Nephron (organoid): ENCODE measurements around the gene YWHAG.
"Not testable (repeated sequence)": the region's sequence is repeated elsewhere in the genome, so short reads cannot be mapped to it uniquely, and the experiment has no call there.

Experiments
- H3K27ac Mint-ChIP-seq, 3 experiments: 2 replicates each; pipeline ENCODE4 v1.8.0; 2020; ENCODE audit warnings: mixed read lengths in 3 of 3, mild to moderate bottlenecking in 2 of 3, moderate library complexity in 1 of 3
- H3K27me3 Mint-ChIP-seq: 2 replicates; pipeline ENCODE4 v1.8.0; 2021; ENCODE audit warnings: low read depth, mild to moderate bottlenecking, moderate library complexity, mixed read lengths
- H3K36me3 Mint-ChIP-seq: 2 replicates; pipeline ENCODE4 v1.8.0; 2020; ENCODE audit warnings: low read depth, mixed read lengths
- H3K4me1 Mint-ChIP-seq: 2 replicates; pipeline ENCODE4 v1.8.0; 2020; ENCODE audit warnings: mixed read lengths
- H3K4me3 Mint-ChIP-seq, 3 experiments: 2 replicates each; pipeline ENCODE4 v1.8.0; 2020; ENCODE audit warnings: mild to moderate bottlenecking in 3 of 3, mixed read lengths in 3 of 3, moderate library complexity in 2 of 3
- H3K9me3 Mint-ChIP-seq: 2 replicates; pipeline ENCODE4 v1.8.0; 2020; ENCODE audit warnings: mixed read lengths
- TF ChIP-seq, protein P1 (sequence below), 3 experiments: fragments of 200-600 bp; sonication (generic); IDR thresholded peaks; one replicate each; pipeline ENCODE4 v1.5.0; 2021; ENCODE audit warnings: antibody characterized with exemption in 3 of 3; ENCODE audit not compliant: unreplicated experiment in 3 of 3

YWHAG gene

DNA sequence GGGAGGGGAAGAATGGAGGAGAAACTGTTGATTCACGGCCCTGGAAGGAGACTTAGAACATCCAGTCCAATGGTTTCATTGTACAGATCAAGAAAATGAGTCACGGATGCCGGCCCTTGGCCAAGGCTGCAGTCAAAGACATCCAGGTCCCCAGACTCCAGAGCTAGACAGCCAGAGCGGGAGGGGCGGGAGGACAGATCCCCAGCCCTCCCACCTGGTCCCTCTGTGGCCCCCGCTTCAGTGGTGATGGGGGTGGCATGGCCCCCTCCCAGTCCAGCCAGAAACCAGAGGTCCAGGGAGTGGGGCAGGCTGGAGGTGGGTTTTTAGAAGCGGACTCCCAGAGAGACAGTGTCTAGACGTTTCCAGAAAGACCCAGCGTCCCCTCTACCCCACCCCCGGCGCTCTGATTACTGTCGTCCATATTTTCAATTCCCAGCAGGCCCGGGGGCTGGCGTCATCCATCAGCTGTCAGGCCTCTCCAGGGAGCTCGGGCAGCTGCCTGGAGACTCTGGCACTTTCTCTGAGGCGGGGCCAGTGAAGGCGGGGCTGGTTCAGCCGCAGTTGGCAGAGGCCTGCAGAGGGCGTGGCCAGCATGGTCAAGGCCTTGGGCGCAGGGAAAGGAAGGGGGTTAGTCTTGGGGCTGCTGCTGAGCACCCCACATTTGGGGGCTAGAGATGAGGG, 64.3 kb downstream of the YWHAG start:
- Mint-ChIP-seq H3K36me3 (no peaks in the 10 kb centered on the region), H3K4me3 (peak overlapping the region in 2 of 3 experiments; percentile 22 to 43), H3K27ac (peak overlapping the region; percentile 46 to 90 (median 65)), H3K27me3 (peaks cover 12% of the 10 kb centered on the region), H3K9me3 (no peaks in the 10 kb centered on the region), H3K4me1 (peaks cover 37% of the 10 kb centered on the region)
- TF ChIP-seq, protein P1, sequence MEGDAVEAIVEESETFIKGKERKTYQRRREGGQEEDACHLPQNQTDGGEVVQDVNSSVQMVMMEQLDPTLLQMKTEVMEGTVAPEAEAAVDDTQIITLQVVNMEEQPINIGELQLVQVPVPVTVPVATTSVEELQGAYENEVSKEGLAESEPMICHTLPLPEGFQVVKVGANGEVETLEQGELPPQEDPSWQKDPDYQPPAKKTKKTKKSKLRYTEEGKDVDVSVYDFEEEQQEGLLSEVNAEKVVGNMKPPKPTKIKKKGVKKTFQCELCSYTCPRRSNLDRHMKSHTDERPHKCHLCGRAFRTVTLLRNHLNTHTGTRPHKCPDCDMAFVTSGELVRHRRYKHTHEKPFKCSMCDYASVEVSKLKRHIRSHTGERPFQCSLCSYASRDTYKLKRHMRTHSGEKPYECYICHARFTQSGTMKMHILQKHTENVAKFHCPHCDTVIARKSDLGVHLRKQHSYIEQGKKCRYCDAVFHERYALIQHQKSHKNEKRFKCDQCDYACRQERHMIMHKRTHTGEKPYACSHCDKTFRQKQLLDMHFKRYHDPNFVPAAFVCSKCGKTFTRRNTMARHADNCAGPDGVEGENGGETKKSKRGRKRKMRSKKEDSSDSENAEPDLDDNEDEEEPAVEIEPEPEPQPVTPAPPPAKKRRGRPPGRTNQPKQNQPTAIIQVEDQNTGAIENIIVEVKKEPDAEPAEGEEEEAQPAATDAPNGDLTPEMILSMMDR (IDR thresholded peaks at IDR 0.05; ENCODE audit: unreplicated experiment in 3 of 3) = no peak

DNA sequence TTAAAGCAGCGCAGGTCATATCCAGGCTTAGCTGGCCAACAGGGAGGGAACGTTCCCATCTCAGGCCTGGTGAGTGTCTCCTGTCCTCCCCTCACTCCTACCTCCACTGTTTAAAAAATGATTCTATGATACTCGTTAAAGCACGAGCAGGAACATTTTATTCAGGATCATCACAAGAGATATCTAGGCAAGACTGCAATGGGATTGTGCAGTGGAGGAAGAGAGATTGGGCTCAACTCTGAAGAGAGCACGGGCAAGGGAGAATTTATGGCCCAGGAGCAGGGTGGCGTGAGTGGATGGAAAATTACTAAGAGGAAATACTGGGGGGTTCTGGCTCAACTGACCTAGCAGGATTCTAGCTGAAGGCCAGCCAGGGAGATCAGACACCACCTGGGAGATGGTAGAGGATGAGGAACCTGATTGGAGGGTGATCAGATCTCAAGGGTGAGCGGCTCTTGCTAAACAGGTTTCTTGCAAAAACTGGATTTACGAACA, 65.3 kb downstream of the YWHAG start:
- peaks cover 37% of the 10 kb centered on the region for H3K4me1 Mint-ChIP-seq
- peaks cover 12% of the 10 kb centered on the region for H3K27me3 Mint-ChIP-seq
- H3K4me3 Mint-ChIP-seq = peak overlapping the region in 2 of 3 experiments; percentile 3
- peak overlapping the region; percentile 2 to 90 (median 65) for H3K27ac Mint-ChIP-seq
- no peaks in the 10 kb centered on the region for H3K36me3 Mint-ChIP-seq
- H3K9me3 Mint-ChIP-seq = no peaks in the 10 kb centered on the region
- TF ChIP-seq, protein P1 (IDR thresholded peaks at IDR 0.05; ENCODE audit: unreplicated experiment in 3 of 3) = no peak

DNA sequence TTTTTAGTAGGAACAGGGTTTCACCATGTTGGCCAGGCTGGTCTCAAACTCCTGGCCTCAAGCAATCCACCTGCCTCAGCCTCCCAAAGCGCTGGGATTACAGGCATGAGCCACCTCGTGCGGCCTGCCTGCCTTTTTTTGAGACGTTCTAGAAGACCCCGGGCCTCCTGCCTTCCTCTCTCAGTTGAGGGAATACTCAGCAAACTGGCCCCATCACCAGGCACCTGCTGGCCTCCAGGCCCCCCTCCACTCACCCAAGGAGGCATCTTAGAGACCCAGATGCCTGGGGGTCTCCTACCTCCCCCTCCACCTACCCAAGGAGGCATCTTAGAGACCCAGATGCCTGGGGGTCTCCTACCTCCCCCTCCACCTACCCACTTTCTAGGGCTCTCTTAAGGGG, 65.9 kb downstream of the YWHAG start:
- Mint-ChIP-seq H3K27me3 (peaks cover 12% of the 10 kb centered on the region), H3K4me1 (peaks cover 37% of the 10 kb centered on the region), H3K27ac (peak overlapping the region in 2 of 3 experiments; percentile 65 to 90)
- H3K4me3 Mint-ChIP-seq, H3K36me3 Mint-ChIP-seq, H3K9me3 Mint-ChIP-seq: not testable (repeated sequence)

DNA sequence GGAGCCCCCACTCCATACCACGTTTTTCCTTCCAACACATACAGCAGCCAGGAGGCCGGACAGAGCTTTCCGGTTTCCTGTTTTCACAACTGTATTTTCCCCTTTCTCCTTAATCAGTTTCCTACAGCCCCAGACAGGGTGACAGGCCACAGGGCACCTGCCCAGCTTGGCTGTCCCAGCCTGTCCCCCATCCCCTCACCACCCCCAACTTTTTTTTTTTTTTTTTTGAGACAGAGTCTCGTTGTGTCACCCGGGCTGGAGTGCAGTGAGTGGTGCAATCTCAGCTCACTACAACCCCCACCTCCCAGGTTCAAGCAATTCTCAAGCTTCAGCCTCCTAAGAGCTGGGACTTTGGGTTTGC, 66.6 kb downstream of the YWHAG start:
- Mint-ChIP-seq H3K27ac (peak overlapping the region; percentile 61 to 79 (median 76)), H3K4me1 (peaks cover 34% of the 10 kb centered on the region), H3K27me3 (peaks cover 14% of the 10 kb centered on the region), H3K36me3 (no peaks in the 10 kb centered on the region), H3K4me3 (peak overlapping the region; percentile 56 to 67 (median 62)), H3K9me3 (no peaks in the 10 kb centered on the region)
- TF ChIP-seq, protein P1 (IDR thresholded peaks at IDR 0.05; ENCODE audit: unreplicated experiment in 3 of 3) = no peak

DNA sequence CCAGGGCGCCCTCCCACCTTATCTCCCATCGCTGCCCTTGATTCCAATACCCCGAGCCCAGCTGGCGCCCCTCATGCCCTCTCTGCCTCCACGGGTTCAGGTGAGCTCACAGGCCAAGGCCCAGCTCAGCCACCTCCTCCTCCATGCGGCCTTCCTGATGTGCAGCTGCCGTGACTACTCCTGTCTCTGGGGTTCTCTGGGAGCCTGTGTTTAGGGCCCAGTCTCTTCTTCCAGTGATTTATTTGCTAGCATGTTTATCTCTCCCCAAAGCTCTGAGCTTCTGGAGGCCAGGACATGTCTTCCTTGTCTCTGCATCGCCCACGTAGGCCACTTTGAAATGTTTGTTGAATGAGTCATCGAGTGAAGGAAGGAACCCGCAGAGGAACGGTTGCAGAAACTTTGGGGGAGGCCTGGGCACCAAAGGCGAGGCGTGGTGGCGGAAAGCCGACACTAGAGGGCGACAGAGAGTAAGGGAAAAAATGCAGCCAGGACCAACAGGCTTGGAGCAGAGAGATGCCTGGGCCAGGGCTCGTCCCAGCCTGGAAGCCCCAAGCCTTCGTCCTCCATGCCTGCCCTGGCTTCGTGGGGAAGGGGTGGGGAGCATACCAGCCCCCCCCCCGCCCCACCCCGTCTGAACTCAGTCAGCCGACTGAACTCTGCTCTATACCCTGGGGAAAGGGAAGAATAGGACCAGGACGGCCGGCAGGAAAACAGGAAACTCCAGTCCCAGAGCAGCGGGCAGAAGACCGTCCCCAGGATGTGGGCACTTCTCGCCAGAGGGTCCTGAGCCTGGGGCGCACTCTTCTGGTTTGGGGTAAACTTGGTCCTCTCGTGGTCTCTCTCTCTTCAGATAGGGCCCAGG, 67.2 kb downstream of the YWHAG start:
- Mint-ChIP-seq H3K4me1 (peaks cover 29% of the 10 kb centered on the region), H3K27ac (peak overlapping the region; percentile 61 to 88 (median 76)), H3K9me3 (no peaks in the 10 kb centered on the region), H3K36me3 (no peaks in the 10 kb centered on the region), H3K4me3 (peak overlapping the region; percentile 56 to 67 (median 62)), H3K27me3 (peaks cover 11% of the 10 kb centered on the region)
- TF ChIP-seq, protein P1 (IDR thresholded peaks at IDR 0.05; ENCODE audit: unreplicated experiment in 3 of 3) = peak; percentile 95 to 98 (median 97)

DNA sequence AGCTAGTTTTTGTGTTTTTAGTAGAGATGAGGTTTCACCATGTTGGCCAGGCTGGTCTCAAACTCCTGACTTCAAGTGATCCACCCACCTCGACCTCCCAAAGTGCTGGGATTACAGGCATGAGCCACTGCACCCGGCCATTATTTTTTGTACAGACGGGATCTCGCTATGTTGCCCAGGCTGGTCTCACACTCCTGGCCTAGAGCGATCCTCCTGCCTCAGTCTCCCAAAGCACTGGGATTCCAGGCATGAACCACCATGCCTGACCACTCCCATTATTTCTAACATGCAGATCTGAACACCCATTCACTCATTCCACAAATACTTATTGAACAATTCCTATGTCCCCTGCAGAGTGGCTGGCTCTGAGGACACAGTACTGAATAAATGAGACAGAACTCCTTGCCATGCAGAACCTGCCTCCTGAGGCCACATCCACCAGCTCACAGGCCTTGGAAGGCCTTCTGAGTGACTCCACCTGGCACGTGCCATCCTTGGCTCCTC, 67.9 kb downstream of the YWHAG start:
- not testable (repeated sequence) for H3K9me3 Mint-ChIP-seq, H3K36me3 Mint-ChIP-seq
- peak overlapping the region in 1 of 3 experiments; percentile 37 for H3K4me3 Mint-ChIP-seq
- H3K27me3 Mint-ChIP-seq = peaks cover 16% of the 10 kb centered on the region
- H3K4me1 Mint-ChIP-seq = peaks cover 29% of the 10 kb centered on the region
- H3K27ac Mint-ChIP-seq = peak overlapping the region in 2 of 3 experiments; percentile 76 to 88
